GM12892 (cell line): ENCODE measurements around the gene LIFR.

ENCODE experiments used
- DNase-seq: peaks from one replicate; pipeline ENCODE4 v3.0.0; 2011; ENCODE audit not compliant: insufficient read length
- FAIRE-seq: peaks from 2 replicates; lab custom pipeline; 2011; peaks lifted over from hg19 to GRCh38; lab: Jason Lieb, UNC
- POLR2A ChIP-seq: IDR thresholded peaks from 2 replicates; pipeline ENCODE4 v1.6.1; 2011; ENCODE audit warnings: low read depth, low read length, control low read depth
- POLR2AphosphoS5 ChIP-seq: IDR thresholded peaks from 2 replicates; pipeline ENCODE4 v1.6.1; 2011; ENCODE audit warnings: low read depth, low read length, control low read depth
- TAF1 ChIP-seq: IDR thresholded peaks from 2 replicates; pipeline ENCODE4 v1.6.1; 2011; ENCODE audit warnings: low read depth, mild to moderate bottlenecking, control low read depth, low read length, borderline replicate concordance

Gene LIFR

GRCh38 chr5:38467353-38468040, 88.9 kb downstream of the LIFR start:
- no peak for TF ChIP-seq TAF1
- TF ChIP-seq POLR2A = no peak
- TF ChIP-seq POLR2AphosphoS5 = no peak
- DNase-seq (no peak), FAIRE-seq (no peak)

- FAIRE-seq = no peak
- no peak for DNase-seq
- TF ChIP-seq POLR2AphosphoS5 = no peak
- no peak for TF ChIP-seq TAF1
- no peak for TF ChIP-seq POLR2A
These were observed 89.8 kb downstream of the LIFR start for GRCh38 chr5:38466424-38467189.

DNA sequence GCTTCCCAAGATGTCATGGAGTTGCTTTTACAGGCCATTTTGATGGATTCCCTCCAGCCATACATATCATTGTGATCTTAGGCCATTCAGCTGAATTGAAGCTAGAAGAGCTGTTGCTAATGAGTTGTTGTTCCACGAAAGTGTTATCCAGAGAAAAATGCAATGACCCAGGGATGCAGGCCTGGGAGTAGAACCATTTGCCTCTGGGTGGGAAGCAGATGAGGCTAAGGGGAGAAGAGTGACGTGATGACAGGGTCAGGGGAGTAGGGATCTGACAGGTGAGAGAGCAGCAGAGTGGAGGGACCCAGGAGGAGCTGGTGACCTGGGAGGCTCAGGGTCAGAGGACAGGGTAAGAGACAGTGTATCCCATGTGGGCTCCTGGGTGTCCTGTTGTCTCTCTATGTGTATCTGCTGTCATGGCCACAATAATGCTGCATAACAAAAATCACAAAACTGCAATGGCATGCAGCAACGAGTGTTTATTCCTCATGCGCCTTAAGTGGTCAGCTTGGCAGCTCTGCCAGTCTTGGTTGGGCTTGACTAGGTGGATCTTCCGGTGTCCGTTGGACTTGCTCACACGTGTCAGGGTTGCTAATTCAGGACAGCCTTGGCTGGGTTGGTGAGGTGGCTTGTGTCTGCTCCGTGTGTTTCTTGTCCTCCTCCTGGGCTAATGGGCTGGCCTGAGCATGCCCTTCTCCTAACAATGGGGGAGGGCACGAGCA, 90.6 kb downstream of the LIFR start:
- no peak for DNase-seq
- no peak for TF ChIP-seq POLR2AphosphoS5
- no peak for TF ChIP-seq TAF1
- TF ChIP-seq POLR2A = no peak
- FAIRE-seq = no peak

DNA sequence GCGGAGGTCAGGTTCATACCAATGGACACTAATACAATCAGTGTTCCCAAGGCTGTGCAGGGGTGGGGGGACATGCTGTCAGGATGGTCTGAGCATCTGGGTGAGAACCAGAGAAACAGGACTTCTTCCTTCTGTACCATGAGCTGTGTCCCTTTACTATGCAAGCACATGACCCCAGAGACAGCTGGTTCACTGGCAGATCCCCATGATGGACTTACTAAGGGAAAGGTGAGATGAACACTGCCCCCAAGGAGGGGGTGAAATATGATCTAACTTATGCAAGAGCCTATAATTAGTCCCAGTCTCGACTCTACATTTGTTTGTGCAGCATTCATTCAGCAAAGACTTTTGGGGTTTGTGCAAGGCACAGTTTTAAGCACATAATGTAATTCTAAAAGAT, 91.4 kb downstream of the LIFR start:
- no peak for FAIRE-seq
- no peak for TF ChIP-seq POLR2AphosphoS5
- no peak for TF ChIP-seq TAF1
- DNase-seq = no peak

DNA sequence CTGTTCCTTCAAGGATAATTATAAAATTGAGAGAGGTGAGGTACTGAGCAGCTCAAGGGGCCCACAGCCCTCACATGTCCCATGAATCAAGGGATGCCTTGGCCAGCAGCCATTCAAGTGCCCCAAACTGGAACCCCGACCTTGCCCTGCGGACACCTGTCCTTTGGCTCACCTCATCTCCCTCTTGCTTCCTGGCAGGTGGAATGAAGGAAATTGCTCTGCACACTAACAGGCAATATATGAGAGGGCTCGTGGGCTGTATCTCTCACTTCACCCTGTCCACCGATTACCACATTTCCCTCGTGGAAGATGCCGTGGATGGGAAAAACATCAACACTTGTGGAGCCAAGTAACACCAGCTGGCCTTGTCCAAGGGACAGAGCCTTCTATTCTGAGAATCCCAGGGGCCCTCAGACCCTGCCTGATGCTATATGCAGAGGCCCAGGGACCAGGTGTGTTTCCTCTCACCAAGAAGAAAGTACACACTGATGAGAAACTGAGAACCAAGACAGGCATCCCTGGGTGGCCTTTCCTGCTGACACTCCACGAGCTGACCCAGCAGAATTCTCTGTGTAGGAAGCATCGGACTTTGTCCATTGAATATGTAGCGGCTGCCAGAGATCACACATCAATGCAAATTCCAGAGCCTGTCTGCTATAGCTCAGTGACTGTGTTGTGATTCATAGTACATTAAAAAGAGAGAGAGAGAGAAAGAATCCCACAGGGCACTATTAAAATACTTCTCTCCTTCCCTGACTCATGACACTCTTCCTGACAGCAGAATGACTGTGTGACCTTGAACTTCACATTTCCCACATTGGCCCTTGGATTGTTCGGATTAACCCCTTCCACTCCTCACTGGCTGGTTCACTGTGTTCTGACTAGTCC, 92.6 kb downstream of the LIFR start:
- no peak for TF ChIP-seq POLR2A
- no peak for TF ChIP-seq POLR2AphosphoS5
- no peak for TF ChIP-seq TAF1
- DNase-seq = no peak
- no peak for FAIRE-seq

GRCh38 chr5:38462976-38463633, 93.3 kb downstream of the LIFR start:
- DNase-seq (no peak), FAIRE-seq (no peak)

DNA sequence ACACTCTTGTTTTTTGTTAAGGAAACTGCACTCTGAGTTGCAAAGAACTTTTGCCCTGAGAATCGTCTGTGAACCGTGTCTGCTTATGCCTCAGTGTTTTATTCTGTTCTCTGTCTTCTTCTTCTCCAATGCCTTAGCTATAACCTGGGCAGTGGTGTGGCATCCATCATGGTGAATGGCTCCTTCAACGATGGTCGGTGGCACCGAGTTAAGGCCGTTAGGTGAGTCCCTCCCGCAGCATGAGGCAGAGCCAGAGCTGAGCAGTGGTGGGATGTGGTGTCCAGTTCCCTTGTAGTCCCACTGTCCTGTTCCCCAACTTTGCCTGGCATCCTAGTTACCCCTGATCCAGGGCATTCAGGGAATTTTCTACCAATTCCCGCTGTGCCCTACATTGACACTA, 98.3 kb downstream of the LIFR start:
- DNase-seq = no peak
- FAIRE-seq = no peak
- TF ChIP-seq POLR2A = no peak
- no peak for TF ChIP-seq TAF1
- TF ChIP-seq POLR2AphosphoS5 = no peak

More at GRCh38 chr5:38462976-38463633, 93.3 kb downstream of the LIFR start:
- TF ChIP-seq POLR2A (no peak), TAF1 (no peak), POLR2AphosphoS5 (no peak)

GRCh38 chr5:38456657-38457399, 99.6 kb downstream of the LIFR start:
- DNase-seq (no peak), FAIRE-seq (no peak)
- TF ChIP-seq TAF1 = no peak
- no peak for TF ChIP-seq POLR2A
- TF ChIP-seq POLR2AphosphoS5 = no peak

DNA sequence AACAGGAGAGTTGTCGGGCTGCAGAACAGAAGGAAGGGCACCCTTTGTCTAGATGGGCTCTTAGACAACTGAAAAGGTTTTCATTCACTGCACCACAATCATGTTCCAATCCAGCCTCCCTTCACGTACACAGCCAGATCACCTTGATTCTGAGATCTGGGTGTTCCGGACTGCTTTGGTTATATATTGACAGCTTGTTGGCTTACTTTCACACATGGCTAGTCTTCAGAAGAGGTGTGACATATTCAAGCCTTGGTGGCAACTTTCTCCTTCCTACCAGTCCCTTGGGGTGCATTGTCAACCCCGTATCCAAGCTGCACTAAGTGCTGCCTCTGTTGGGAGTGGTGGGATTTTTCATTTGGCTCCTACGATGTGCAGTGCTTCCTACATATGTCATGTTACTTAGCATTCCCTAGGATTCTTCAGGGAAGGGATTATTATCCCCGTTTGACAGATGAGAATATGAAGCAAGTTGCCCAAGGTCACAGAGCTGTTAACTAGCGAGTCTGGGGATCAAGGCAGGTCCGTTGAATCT, 100.6 kb downstream of the LIFR start:
- FAIRE-seq (no peak), DNase-seq (no peak)
- TF ChIP-seq TAF1 (no peak), POLR2A (no peak), POLR2AphosphoS5 (no peak)
